Activated CD4-positive, alpha-beta T cell treated with anti-CD3 and anti-CD28 coated beads for 1 hour (primary cell): ENCODE data around the gene FILIP1L.

Source experiments
- DNase-seq: peaks from one replicate; pipeline ENCODE4 v3.0.0-alpha.2; 2020

Gene FILIP1L

DNA sequence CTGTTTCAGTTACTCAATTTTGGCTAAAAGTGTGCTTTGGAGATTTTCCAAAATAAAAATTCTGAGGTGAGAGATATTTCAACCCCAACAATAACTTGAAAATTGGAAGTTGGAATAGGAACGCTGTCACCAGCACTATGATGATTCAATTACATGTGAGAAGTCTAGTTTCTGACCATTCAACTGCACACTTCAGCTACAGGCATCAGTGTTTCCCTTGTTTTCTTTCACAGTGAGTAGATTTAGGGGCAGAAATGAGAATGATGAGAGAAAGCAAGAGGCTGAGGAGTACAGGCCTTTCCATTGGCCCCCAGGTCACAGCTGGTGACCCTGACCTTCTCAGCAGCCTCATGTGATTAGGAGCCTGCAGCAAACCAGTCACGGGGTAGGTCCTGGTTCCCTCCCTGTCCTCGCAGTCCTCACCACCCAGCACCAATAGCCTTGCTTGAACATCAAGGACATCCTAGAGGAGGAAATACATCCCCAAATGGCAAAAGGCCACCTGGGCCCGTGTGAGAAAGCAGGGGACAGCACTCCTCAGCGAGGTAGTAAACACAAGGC is 10.0 kb upstream of the FILIP1L start:
- no peak for DNase-seq

DNA sequence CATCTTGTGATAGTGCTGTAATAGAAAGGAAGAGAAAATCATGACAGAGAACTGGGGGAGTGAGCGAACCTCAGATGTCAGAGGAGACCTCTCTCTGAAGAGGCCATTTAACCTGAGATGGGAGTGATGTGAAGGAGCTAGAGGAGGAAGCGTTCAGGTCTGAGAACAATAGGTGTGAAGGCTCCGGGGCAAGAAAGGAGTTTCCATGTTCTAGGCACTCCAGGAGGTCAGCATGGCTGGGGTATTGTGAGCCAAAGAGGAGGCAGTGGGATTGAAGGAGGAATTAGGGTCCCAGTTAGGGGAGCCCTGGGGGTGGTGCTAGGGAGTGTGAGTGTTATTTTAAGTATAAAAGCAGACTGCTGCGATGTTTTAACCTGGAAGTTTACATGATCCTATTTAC is 8.8 kb upstream of the FILIP1L start:
- no peak for DNase-seq

- DNase-seq = no peak
These were observed 8.0 kb upstream of the FILIP1L start for GRCh38 chr3:100122321-100122720.

DNA sequence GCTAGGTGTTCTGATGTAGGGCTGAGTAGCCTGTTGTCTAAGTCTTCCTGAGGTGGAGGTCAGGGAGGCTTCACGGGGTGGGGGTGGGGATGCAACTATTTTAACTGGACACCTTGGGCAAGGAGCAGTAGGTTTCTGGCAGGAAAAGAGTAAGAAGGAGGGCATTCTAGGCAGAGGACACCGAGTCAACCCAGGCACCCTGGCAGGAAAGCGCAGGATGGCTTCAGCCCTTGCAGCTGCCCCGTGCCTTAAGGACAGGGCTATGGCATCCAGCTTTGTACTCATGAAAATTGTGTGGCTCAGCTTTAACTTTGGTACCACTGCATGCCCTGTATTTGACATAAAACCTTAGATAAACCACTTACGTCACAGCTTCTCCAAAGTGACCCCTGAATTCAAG is 6.4 kb upstream of the FILIP1L start:
- DNase-seq = no peak

DNA sequence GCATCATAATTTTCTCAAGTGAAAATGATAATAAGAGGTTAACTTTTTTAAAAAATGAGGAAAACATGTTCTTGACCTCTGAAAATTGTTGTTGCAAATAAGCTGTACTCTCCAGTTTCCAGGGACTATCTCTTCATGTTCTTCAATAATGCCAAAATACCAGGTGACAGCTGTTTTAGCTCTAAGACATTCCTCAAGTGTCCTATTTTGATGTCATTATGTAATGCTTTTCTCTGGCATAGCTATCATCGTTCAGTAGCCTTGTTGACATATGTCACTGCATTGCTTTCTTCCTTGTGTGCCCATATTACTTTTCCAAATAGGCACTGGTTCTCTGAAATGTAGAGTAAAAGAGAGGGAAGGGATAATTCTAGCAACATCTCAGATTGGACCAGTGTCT is 5.7 kb upstream of the FILIP1L start:
- no peak for DNase-seq

- DNase-seq = no peak
These were observed 2.8 kb upstream of the FILIP1L start for GRCh38 chr3:100117093-100117492.

- DNase-seq = no peak
These were observed 433 bp downstream of the FILIP1L start for GRCh38 chr3:100113723-100114412.

DNA sequence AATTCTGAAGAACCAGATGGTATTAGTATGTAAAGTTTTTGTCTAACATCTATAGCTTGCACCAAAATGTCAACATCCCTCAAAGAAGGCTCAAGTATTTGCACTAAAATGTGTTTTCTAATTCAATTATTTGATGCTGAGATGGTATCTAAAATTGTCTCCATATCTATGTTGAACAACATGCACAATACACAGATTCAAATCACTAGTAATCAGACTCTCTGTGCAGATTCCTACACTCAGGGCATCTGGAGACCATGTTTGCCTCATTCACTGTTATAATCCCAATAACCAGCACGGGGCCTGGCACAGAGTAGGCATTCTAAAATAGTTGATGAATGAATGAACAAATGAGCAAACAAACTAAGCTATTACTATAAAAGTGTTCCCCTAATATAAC is 2.6 kb downstream of the FILIP1L start:
- DNase-seq = no peak

- no peak for DNase-seq
These were observed 4.1 kb downstream of the FILIP1L start for GRCh38 chr3:100110162-100110561.

GRCh38 chr3:100108464-100109079 is 5.7 kb downstream of the FILIP1L start:
- DNase-seq = no peak

GRCh38 chr3:100107221-100107814 is 7.0 kb downstream of the FILIP1L start:
- DNase-seq = no peak

- DNase-seq = no peak
These were observed 7.7 kb downstream of the FILIP1L start for GRCh38 chr3:100106531-100107141.

DNA sequence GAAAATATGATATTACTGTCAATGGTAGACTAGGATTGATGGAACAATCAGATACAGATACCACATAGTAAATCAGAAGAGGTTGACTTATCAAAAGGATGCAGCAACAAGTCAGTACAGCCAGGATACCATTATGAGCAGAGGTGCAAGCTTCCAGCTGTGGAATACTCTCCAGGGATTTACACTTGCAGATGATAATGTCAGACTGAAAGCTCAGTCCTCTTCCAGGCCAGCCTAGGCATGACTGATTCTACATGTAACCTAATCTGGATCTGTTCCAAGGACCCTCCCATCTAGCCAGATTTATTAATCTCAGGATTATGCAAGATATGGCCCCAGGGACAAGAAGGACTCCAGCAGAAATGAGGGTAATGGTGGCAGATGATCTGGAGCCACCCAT is 8.2 kb downstream of the FILIP1L start:
- no peak for DNase-seq

GRCh38 chr3:100105501-100105900 is 8.8 kb downstream of the FILIP1L start:
- DNase-seq = no peak

DNA sequence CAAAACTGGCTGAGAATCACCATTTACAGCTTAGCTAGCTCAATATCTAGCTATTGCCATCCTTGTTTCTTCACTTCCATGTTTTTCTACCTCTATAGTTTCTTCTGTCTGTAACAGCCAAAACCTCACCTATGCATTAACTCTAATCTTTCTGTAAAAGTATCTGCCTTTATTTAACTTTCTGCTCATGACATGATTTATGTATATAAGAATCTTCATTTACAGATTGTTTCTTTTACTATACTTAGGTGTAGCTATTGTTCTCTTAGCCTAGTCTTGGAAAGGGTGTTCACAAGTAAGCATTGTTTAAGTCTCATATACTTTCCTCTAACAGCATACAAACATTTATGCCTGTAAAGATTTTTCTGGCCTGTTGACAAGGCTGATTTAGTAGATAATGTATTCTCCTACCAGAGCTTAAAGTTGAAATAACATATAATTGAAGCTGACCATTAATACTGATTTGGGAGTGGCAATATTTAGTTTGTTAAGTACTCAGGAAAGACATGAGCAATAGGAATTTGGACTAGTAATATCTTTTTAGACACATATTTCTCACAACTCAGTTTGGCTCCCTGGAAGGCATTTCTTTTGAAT is 9.4 kb downstream of the FILIP1L start:
- DNase-seq = no peak

DNA sequence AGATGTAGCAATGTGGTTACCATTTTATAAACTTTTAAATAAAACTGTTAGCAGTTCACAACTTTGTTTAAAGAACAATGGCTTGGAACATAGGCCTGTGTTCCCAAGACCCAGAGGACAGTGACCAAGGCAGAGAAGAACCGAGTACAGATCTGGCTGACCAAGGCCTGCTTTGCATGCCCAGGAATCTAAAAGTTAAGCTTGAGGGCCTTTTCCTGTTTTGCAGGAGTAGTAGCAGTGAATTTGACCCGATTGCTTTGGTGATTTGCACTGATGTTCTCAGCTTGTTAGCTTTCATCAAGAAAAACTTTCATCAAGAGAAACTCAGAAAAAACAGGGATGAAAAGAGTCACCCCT is 9.9 kb downstream of the FILIP1L start:
- no peak for DNase-seq

DNA sequence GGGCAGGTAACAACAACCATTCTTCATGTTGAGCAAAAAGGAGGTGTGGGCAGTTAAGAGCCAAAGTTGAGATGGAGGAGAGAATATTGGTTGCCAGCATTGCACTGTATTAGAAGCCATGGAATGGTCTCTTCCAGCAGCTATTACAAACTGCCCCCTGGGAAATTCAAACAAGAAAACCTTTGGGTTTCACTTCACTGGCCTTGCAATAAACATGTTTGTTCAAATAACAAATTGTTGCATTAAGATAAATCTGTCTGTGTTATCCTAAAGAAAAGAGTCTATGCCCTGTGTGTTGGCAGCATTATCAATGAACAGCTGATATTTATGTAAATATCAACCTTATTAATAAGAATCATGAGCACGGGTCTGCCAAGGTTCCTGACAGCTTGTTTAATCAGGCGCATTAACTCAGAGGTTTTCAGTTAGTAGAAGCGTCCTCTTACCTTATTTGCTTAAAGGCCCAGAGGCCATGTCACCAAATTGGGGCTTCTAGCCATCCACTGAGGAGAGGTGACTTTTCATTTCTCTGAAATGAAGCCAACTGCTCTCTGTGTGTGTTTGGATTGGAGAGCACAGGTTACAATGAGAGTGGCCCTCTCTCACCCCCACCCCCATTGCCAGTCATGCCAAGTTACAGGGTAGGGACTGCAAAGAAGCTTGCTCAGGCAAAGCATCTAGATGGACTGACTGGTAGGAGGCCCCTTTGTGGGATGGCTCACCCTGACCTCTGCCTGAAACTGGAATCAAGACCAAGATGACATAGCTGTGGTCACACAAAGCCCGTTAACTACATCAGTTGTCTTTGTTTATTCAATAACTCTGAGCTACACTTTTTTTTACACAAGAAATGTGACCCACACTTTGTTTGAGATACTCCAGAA is 10.5 kb downstream of the FILIP1L start:
- no peak for DNase-seq

DNA sequence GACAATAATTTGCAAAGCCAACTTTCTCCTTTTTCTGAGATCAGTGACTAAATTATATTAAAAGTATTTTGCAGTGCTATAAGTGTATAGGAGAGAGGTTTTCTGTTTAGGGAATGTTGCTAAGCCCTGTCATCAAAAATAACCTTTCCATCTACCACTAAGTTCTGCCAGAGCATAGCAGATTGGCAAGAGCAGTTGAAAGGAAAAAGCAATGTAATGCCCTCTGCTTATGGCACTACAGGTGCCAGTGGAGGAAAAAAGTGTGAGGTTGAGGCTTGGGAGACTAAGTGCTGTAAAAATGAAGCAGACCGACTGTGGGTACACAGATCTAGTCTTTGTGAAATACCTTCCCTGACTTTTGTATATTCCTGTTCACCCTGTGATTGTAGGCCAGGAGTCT is 11.5 kb downstream of the FILIP1L start:
- DNase-seq = no peak

DNA sequence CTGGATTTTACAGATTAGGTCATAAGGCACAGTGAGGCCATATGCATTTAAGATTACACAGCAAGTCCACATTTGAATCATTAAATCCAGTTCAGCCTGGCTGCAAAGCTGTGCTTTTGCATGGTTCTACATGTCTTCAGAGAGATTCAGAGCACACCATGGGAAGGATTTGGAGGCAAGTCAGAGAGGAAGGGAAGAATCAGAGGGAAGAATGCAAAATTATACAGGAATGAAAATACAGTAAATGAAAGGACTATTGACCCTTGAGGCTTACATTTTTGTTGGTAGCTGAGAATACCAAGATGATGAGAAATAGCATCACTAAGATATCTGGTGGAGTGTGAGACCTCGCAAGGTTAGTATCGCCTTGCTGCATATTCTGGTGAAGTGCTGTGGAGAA is 13.9 kb downstream of the FILIP1L start:
- no peak for DNase-seq

DNA sequence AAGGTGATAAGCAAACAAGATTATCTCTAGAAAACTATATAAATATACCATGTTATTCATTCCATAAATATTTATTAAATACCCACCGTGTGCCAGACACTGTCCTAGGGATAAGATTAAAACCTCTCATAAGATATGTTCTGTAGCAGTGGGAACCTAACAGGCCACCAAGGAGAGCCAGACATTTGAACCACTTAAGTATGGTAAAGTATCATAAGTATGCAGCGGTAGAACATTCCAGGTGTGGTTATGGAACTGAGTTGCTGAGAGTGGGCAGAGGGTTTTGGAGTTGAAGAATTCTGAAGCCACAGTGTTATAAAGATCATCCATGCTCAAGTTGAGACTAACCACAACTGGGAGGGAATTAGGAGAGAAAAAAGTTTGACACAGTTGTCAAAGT is 14.7 kb downstream of the FILIP1L start:
- no peak for DNase-seq

- no peak for DNase-seq
These were observed 15.6 kb downstream of the FILIP1L start for GRCh38 chr3:100098784-100099070.

GRCh38 chr3:100097919-100098783 is 16.1 kb downstream of the FILIP1L start:
- DNase-seq = no peak
